Transverse colon (tissue), 4 donors: ENCODE measurements around the gene NAA38. TPM values are rescaled to one million over a fixed set of nuclear protein-coding genes. Genes with fewer than 3 reads are reported as not detected.

ENCODE experiments used
- DNase-seq: peaks from one replicate; pipeline ENCODE4 v3.0.0-alpha.2; 2019
- H3K27ac ChIP-seq, 4 donors: fragments of 200-600 bp; sonication (generic); 2 replicates each; pipeline ENCODE4 v1.5.1; 2016 to 2018; ENCODE audit warnings: inconsistent platforms in 4 of 4
- H3K27me3 ChIP-seq: fragments of 200-600 bp; sonication (generic); 2 replicates; pipeline ENCODE4 v1.5.1; 2017; ENCODE audit warnings: inconsistent platforms
- H3K36me3 ChIP-seq, 4 donors: fragments of 200-600 bp; sonication (generic); 2 replicates each; pipeline ENCODE4 v1.5.1; 2017 to 2019; ENCODE audit warnings: inconsistent platforms in 4 of 4
- H3K4me1 ChIP-seq, 4 donors: fragments of 200-600 bp; sonication (generic); 2 replicates each; pipeline ENCODE4 v1.5.1; 2017 to 2020; ENCODE audit warnings: inconsistent platforms in 4 of 4
- H3K4me3 ChIP-seq, 4 donors: fragments of 200-600 bp; sonication (generic); 1 replicate in 1 of 4; 2 replicates in 3 of 4; pipeline versions ENCODE4 v1.5.1 to v1.6.1; 2017 to 2019; ENCODE audit warnings: inconsistent platforms in 4 of 4
- H3K9me3 ChIP-seq, 2 donors: fragments of 200-600 bp; sonication (generic); 2 replicates each; pipeline ENCODE4 v1.5.1; 2017 to 2019; ENCODE audit warnings: inconsistent platforms in 2 of 2
- EP300 ChIP-seq: sonication (generic); formaldehyde crosslinking; IDR thresholded peaks from one replicate; pipeline ENCODE4 v1.6.1; 2017; ENCODE audit warnings: antibody characterized with exemption, low read depth
- POLR2A ChIP-seq: fragments of 450-650 bp; IDR thresholded peaks from one replicate; pipeline ENCODE4 v1.6.1; 2016; ENCODE audit warnings: antibody characterized with exemption, mild to moderate bottlenecking, moderate library complexity
- POLR2AphosphoS5 ChIP-seq, 3 donors: sonication (generic); formaldehyde crosslinking; IDR thresholded peaks; one replicate each; pipeline ENCODE4 v1.6.1; 2016; ENCODE audit warnings: antibody characterized with exemption in 3 of 3
- WGBS, 2 donors: methylation state at CpG; one replicate each; pipeline ENCODE4 v1.1.5; 2018; ENCODE audit warnings: low coverage in 1 of 2; 5-methylcytosine and 5-hydroxymethylcytosine counted together
- in situ Hi-C, 4 donors: fragments of 200-750 bp; cut with MboI; loops; one replicate each; pipeline versions ENCODE4 v1.15.0 to v1.15.1; 2017; ENCODE audit warnings: low sequenced_read_pairs in 3 of 4, low pct_ligation_motif_present in 1 of 4, low pct_unique_long_range_greater_than_20kb in 1 of 4
- intact Hi-C: fragments of 100-400 bp; cut with DNase I; formaldehyde crosslinking; loops from one replicate; pipeline ENCODE4 v1.15.1; 2023; ENCODE audit warnings: low total_unique reads
- total RNA-seq, 4 donors: library from RNA; depleted of rRNA; stranded (reverse); fragments of >200 nt; gene quantifications; one replicate each; pipeline ENCODE4 v1.1.0, GENCODE V29; 2016
- TF ChIP-seq, protein P1 (sequence below), 5 experiments: fragments of 200-600 bp in 3 of 5; fragments of 450-650 bp in 2 of 5; sonication (generic) in 3 of 5; IDR thresholded peaks; 1 replicate in 2 of 5; 2 replicates in 3 of 5; pipeline ENCODE4 v1.5.1; 2016 to 2017; ENCODE audit warnings: antibody characterized with exemption in 5 of 5, inconsistent platforms in 3 of 5, mild to moderate bottlenecking in 2 of 5, moderate library complexity in 1 of 5

Gene NAA38
- total RNA-seq, 4 donors from 2014 or later: 59.8 to 95.3 (median 86.5) TPM

DNA sequence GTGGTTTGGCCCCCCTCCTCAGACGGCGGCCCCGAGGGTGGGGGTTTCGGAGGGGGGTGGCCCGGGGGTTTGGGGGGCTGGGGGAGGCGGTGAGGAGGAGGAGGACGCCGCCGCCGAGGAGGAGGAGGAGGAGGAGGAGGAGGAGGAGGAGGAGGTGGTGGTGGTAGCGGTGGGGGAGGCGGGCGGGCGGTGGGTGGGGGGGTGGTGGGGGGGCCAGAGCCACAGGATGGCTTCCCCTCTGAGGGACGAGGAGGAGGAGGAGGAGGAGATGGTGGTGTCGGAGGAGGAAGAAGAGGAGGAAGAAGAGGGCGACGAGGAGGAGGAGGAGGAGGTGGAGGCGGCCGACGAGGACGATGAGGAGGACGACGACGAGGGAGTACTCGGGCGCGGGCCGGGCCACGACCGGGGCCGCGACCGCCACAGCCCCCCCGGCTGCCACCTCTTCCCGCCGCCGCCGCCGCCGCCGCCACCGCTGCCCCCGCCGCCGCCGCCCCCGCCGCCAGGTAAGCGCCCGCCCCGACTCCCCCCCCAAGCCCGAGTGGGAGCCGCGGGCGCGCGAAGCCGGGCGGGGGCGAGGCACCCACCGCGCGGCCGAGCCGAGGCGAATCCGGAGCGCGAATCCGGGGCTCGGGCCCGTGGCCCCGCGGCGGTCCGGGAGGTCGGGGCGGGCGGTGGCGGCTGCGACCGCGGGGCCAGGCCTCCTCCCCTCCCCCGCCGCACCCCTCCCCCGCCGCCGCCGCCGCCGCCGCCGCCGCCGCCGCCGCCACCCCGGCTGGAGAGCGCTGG, 27.4 kb upstream of the NAA38 start:
- H3K27ac ChIP-seq: peak overlapping the region; percentile 93 to 99 (median 96)
- intact Hi-C loops: no loop called here
- no peaks in the 10 kb centered on the region for H3K27me3 ChIP-seq
- 0% methylated on average over 1 to 24 of the region's 100 CpGs for WGBS, 2 donors
- H3K36me3 ChIP-seq: peaks cover 0 to 3% (median 0%) of the 10 kb centered on the region in 4 donors
- H3K4me1 ChIP-seq: peaks cover 35 to 84% (median 68%) of the 10 kb centered on the region in 4 donors
- H3K9me3 ChIP-seq: no peaks in the 10 kb centered on the region
- peak; percentile 22 for DNase-seq
- peak overlapping the region; percentile 70 to 85 (median 80) for H3K4me3 ChIP-seq
- in situ Hi-C loops: no loop called here
- no peak for TF ChIP-seq POLR2AphosphoS5 (IDR thresholded peaks at IDR 0.05)
- TF ChIP-seq, protein P1, sequence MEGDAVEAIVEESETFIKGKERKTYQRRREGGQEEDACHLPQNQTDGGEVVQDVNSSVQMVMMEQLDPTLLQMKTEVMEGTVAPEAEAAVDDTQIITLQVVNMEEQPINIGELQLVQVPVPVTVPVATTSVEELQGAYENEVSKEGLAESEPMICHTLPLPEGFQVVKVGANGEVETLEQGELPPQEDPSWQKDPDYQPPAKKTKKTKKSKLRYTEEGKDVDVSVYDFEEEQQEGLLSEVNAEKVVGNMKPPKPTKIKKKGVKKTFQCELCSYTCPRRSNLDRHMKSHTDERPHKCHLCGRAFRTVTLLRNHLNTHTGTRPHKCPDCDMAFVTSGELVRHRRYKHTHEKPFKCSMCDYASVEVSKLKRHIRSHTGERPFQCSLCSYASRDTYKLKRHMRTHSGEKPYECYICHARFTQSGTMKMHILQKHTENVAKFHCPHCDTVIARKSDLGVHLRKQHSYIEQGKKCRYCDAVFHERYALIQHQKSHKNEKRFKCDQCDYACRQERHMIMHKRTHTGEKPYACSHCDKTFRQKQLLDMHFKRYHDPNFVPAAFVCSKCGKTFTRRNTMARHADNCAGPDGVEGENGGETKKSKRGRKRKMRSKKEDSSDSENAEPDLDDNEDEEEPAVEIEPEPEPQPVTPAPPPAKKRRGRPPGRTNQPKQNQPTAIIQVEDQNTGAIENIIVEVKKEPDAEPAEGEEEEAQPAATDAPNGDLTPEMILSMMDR (IDR thresholded peaks at IDR 0.05): no peak
- TF ChIP-seq EP300: no peak
- TF ChIP-seq POLR2A: no peak

DNA sequence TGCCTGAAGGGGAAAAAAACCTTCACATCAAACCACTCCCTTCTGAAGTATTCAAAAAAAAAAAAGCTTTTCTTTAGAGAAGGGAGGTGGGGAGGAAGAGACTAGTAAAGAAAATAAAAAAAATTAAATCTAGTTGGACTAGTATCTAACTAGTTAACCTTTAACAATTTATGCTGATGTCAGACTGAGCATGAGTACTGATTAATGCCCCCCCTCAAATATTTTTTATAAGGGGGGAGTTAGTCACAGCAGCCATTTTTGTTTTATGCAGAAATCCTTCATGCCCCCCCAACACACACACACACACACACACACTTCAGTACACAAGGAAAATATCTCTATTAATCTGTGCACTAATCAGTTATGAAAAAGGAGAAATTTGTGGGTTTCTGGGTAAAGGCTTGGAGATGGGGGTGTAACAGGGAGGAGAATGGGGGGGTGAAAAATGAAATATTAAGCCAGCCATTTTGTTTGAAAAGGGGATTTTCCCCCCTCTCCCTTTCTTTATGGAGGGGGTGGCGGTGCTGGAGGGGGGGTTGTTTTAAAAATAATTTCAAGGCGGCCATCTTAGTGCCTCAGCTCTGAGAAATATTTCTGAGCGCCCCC, 26.5 kb upstream of the NAA38 start:
- TF ChIP-seq, protein P1 (IDR thresholded peaks at IDR 0.05): no peak
- no peak for TF ChIP-seq EP300
- no peak for TF ChIP-seq POLR2A
- TF ChIP-seq POLR2AphosphoS5 (IDR thresholded peaks at IDR 0.05): no peak
- peak overlapping the region in 3 of 4 donors; percentile 78 to 85 (median 83) for H3K4me3 ChIP-seq
- H3K27ac ChIP-seq: peak overlapping the region; percentile 93 to 99 (median 96)
- peaks cover 26 to 81% (median 59%) of the 10 kb centered on the region in 4 donors for H3K4me1 ChIP-seq
- H3K36me3 ChIP-seq: peaks cover 0 to 11% (median 0%) of the 10 kb centered on the region in 4 donors
- no peak for DNase-seq
- 3 to 7% methylated on average over 2 to 3 of the region's 3 CpGs for WGBS, 2 donors
- H3K9me3 ChIP-seq: no peaks in the 10 kb centered on the region
- in situ Hi-C loops (no loop called here), intact Hi-C loops (no loop called here)
- no peaks in the 10 kb centered on the region for H3K27me3 ChIP-seq

DNA sequence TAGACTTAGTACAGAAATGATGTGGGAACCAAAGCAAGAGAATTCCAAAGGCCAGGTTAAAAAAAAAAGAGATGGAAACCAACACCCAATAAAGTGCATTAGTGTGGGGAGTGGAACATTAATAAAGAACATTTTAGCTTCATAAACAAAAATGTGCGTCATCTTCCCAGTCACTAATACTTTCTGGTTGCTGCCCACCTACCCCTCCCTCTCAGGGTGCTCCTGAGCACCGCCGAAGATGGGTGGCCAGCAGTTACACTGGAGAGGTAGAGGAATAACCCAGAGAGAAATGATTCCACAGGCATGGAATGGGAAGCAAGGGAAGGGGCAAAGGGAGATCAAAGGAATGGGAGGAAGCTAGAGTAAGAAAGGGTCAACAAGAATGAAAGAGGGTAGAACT, 25.3 kb upstream of the NAA38 start:
- peaks cover 0 to 11% (median 0%) of the 10 kb centered on the region in 4 donors for H3K36me3 ChIP-seq
- H3K27me3 ChIP-seq: no peaks in the 10 kb centered on the region
- no peak overlapping the region for H3K4me3 ChIP-seq
- H3K4me1 ChIP-seq: peaks cover 15 to 69% (median 47%) of the 10 kb centered on the region in 4 donors
- in situ Hi-C loops (no loop called here), intact Hi-C loops (no loop called here)
- H3K27ac ChIP-seq: peak overlapping the region; percentile 93 to 99 (median 96)
- TF ChIP-seq, protein P1 (IDR thresholded peaks at IDR 0.05): no peak
- TF ChIP-seq POLR2A (no peak), EP300 (no peak), POLR2AphosphoS5 (IDR thresholded peaks at IDR 0.05) (peak in 1 of 3 donors; percentile 7)
- WGBS, 2 donors: 64 to 74% methylated on average over 3 of the region's 3 CpGs
- no peak for DNase-seq
- no peaks in the 10 kb centered on the region for H3K9me3 ChIP-seq

DNA sequence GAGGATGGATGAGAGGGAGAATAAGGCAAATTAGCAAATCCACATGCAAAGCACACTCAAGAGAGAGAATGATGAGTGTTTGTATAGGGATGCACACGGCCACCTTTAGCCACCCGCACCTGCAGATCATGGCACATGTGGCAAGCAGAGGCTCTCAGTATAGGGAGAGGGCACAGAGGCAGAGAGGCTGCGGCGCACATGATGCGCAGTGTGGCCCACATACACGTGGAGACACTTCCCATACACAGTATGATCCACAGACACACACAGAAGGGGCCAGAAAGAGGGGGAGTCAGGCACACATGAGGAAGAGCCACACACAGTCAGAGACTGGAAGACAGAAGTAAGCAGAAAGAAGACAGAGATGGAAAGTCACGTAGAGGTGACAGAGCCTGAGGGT, 24.7 kb upstream of the NAA38 start:
- Histone ChIP-seq H3K27ac (peak overlapping the region; percentile 93 to 99 (median 96)), H3K27me3 (no peaks in the 10 kb centered on the region), H3K9me3 (no peaks in the 10 kb centered on the region), H3K4me3 (no peak overlapping the region), H3K36me3 (peaks cover 0 to 11% (median 0%) of the 10 kb centered on the region in 4 donors), H3K4me1 (peaks cover 15 to 65% (median 44%) of the 10 kb centered on the region in 4 donors)
- intact Hi-C loops: no loop called here
- 64 to 73% methylated on average over 6 to 7 of the region's 7 CpGs for WGBS, 2 donors
- in situ Hi-C loops: no loop called here
- no peak for DNase-seq
- TF ChIP-seq EP300 (no peak), POLR2AphosphoS5 (IDR thresholded peaks at IDR 0.05) (no peak), POLR2A (no peak)
- TF ChIP-seq, protein P1 (IDR thresholded peaks at IDR 0.05): no peak
